AG20443 (cell line): ENCODE results near the gene CHRM4.

Source experiments
- DNase-seq: peaks from one replicate; pipeline ENCODE4 v3.0.0; 2012; ENCODE audit warnings: low spot score, mixed read lengths

Gene CHRM4

DNA sequence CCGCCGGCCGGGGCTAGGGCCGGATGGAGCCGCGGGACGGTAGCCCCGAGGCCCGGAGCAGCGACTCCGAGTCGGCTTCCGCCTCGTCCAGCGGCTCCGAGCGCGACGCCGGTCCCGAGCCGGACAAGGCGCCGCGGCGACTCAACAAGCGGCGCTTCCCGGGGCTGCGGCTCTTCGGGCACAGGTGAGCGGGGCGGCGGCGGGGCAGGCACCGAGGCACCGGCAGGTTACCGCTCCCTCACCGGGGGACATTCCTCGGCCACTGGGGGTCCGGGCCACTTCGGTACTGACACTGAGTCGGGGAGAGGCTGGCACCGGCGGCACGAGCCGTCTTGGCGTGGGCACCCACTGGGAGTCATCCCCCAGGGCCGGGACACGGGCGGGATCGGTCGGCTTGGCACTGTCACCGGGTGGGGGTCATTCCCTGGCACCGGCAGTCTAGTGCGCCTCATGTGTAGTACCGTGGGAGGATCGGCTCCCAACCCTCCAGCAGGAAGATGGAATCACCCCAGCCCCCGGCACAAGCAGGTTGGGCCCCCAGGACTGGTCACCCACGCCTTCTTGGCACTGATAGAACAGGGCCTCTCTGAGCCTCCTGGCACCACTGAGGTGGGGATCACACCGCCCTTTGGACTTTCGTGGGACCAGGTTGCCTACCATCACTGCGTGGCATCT is 43.8 kb downstream of the CHRM4 start:
- no peak for DNase-seq

DNA sequence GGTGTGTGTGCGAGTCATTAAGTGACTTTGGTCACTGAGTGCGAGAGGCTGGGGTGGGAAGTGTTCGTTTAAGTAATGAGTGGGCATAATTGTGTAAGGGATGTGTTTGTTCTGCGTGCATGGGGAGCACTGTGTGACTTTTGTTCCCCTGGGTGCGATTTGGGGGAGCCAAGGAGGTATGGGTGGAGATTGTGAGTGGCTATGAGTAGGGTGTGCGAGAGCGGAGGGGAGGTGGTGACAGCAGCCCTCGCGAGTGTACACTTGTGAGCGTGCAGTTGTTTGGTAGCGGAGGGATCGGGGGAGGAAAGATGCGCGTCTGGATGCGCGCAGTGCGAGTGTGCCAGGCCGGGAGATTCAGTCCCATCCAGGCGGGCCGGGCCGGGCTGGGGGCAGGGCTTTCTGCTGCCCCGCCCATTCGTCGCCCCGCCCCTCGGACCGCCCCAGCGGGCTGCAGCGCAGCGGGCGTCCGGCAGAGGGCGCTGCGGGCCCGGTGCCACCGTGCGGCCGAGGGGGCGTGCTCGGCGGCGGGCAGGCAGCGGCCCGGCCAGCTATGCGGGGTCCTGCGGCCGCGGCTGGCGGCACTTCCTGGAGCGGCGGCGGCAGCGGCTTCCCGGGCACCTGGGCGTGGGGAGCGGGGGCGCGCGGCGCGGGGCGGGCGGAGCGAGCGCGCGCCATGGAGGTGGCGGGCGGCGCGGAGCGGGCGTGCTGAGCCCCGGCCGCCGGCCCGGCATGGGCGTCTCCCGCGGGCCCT is 44.5 kb downstream of the CHRM4 start, which contains the start of gene DGKZ:
Gene DGKZ (plus strand): TSS at position 578 of the 751 bp plus-strand sequence. CDS start 197 bp downstream, outside the sequence.
- DNase-seq = peak; percentile 98

DNA sequence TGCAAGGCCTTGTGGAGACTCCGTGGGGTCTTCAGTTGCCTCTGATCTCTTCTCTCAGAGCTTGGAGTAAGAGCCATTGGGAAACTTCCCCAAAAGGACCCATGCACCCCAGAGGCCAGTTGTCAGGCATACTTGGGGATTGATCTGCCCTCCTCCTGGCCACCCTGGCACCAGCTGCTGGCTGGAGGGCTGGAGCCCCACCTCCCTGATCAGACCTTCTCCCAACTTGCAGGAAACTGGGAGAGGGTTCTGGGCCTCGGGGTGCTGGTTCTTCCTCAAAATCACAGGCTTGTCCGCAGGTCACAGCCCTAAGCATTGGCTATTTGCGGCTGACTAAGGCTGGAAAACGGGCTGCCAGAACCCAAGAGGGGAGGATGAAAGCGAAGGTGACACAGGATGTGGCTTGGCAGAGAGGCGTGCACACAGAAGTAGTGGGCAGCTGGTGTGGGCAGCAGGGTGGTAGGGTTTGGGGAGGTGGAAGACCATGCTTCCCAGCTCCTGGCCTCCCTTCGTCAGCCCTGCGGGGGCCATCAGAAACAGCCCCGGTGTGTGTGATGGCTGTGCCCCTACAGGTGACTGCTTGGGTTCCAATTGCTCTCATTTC is 45.6 kb downstream of the CHRM4 start:
- no peak for DNase-seq

DNA sequence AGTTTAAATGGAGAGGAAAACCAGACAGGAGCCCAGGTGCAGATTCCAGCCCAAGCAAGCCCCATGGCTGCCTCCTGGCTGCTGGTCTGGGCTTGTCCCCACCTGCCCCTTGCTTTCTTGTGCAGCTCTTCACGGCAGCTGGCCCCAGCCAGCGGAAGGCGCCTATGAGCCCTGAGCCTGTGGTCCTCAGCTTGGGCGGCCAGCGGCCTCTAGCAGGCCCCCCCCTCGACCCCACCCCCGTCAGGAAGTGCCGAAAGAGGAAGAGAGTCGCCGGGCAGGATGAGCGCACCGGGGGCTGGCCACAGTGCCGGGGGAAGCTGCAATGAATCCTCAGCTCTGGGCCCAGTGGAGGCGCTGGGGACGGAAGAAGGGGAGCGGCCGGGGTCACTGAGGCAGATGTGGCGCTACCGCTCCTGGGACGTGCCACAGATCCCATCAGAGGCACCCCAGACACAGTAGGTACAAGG is 46.4 kb downstream of the CHRM4 start:
- DNase-seq = no peak

DNA sequence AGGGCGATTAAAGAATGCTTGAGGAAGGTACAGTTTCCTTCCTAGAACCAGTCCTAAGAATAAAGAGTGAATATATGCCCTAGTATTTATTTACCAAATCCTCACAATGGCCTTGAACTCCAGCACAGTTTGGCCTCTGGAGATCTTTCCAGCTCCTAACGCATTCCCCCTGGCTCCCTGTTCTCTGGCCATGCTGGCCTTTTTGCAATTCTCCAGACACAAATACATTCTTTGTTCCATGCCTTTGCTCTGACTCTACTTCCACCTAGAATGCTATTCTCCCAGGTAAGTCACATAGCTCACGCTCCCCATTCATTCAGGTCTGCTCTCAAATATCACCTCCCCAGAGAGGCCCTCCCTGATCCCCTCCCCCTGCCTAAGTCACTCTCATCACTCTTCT is 48.1 kb downstream of the CHRM4 start:
- DNase-seq = no peak

DNA sequence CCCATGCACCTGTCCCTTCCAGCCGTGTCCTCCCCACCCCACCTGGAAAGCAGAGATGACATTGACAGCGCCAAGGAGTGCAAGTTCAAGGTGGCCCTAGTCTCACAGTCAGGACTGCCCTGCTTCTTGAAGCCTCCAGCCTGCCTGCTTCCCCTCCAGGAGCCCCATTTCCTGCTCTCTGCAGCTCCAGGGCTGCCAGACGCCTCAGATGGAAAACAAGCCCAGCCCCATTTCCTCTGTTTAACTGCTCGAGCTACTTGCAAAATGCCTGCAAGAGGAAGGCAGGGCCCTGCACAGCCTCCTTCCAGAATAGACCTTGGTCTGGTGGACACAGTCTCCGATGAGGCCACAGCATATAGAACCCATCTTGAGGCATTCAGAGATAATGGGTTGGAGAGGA is 49.3 kb downstream of the CHRM4 start:
- no peak for DNase-seq

DNA sequence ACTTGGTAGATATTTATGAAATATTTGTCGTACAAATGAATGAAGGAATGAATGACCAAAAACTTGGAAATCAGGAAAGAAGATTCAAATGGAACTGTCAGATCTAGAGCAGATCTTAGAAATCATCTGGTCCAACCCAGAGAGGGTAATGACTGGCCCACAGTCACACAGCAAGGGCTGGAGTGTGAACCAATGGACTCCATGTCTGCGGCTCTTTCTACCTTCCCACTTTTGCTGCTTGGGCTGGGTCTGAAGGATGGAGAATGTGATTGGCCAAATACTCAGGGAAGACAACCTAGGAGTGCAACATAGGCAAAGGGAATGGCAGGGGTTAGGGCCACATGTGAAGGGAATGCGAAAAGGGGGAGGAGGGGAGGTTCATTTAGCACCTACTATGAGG is 50.1 kb downstream of the CHRM4 start:
- DNase-seq = no peak

DNA sequence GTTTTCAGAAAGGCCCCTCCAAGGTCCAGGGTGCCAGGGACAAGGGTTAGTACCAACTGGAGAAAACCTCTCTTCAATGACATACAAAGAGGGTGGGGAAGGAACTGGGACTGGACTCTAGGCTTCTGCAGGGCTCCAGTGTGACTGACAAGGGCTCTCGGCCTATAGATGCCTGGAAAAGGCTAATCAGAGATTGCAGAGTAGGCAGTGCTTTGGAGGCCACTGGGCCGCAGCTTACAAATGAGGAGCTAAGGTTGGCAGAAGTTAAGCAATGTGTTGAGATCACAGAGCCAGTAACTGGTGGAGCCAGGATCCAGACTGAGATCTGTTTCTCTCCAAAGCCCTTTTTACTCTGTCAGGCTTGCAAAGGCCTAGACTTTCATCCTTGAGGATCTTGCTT is 51.8 kb downstream of the CHRM4 start:
- no peak for DNase-seq

DNA sequence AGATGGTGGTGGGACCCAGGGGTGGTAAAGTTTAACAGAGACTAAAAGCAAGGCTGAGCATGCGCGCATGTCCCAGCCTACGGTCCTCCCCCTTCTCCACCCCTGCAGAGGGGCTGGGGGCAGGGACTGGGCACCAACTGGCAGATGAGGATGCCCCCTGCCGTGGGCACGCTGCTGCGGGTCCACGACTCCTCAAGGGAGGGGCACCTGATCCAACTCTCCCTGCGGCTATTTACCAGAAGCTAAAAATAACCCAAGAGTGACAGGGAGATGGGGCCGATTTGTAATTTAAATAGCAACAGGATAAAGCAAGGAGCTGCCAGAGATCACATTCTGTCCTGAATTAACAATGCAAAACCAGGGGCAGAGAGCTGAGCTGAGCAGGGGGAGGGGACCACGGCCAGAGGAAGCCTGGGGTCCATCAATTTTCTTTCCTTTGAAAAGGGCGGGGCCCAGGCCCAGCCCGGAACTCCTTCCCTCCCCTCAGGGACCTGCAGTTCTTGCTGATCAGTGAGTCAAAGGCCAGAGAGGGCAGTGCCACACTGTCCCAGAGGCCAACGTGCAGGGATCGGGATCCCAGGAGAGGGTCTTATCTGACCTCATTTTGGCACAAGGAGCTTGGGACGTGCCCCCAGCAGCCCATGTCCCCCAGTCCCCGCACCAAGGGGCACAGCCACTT is 52.4 kb downstream of the CHRM4 start:
- peak; percentile 42 for DNase-seq

DNA sequence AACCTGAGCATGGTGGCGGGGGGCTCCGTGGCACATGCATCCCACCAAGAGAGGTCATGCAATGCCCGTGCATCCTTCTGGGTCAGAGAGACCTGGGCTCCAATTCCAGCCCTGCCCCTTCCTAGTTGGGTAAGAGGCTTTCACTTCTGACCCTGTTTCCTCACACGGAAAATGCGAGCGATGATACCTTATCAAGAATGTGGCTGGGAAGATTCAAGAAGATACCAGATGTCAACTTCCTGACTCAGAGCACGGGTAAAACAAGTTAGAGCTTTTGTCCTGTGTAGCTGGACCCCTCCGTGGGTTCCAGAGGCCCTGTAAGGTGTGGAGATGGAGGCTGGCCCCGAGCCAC is 53.0 kb downstream of the CHRM4 start:
- DNase-seq = no peak

DNA sequence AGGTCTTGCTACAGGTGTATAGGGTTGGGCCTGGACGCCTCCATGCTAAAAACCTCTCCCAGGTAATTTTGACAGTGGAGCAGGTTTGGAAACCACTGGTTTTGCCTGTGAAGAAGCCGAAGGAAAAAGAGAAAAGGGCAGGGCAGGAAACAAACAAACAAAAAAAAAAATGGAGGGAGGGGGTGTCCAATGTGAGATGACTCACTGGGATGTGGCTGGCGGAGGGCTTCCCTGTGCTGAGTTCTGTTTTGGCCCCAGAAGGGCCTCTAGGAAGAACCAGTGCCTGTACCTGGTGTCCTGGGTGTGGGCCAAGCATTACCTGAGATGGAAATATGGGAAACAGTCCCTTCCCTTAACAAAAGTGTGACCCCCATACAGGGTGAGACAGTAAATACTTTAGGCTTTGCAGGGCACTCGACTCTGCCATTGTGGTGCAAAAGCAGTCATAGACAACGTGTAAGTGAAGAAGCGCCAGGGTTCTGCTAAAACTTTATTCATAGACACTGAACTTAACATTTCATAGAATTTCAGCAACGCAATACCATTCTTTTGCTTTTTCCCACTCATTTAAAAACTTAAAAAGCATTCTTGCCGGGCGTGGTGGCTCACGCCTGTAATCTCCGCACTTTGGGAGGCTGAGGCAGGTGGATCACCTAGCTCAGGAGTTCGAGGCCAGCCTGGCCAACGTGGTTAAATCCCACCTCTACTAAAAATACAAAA is 53.8 kb downstream of the CHRM4 start:
- DNase-seq = no peak

DNA sequence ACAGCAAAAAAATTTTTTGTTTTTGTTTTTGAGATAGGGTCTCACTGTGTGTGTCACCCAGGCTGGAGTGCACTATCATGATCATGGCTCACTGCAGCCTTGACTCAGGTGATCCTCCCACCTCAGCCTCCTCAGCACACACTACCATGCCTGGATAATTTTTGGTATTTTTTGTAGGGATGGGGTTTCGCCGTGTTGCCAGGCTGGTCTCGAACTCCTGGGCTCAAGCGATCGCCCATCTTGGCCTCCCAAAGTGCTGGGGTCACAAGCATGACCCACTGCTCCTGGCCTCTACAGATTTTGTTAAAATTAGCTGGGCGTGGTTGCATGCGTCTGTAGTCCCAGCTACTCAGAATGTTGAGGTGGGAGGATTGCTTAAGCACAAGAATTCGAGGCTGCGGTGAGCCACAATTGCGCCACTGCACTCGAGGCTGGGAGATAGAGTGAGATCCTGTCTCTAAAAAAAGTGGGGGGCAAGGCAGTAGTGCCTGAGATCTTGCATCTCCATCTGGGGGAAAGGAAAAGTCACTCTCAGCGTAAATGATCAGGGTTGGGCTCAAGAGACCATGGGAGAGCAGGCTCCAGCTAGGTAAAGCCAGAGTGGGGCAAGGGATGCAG is 54.9 kb downstream of the CHRM4 start:
- no peak for DNase-seq

DNA sequence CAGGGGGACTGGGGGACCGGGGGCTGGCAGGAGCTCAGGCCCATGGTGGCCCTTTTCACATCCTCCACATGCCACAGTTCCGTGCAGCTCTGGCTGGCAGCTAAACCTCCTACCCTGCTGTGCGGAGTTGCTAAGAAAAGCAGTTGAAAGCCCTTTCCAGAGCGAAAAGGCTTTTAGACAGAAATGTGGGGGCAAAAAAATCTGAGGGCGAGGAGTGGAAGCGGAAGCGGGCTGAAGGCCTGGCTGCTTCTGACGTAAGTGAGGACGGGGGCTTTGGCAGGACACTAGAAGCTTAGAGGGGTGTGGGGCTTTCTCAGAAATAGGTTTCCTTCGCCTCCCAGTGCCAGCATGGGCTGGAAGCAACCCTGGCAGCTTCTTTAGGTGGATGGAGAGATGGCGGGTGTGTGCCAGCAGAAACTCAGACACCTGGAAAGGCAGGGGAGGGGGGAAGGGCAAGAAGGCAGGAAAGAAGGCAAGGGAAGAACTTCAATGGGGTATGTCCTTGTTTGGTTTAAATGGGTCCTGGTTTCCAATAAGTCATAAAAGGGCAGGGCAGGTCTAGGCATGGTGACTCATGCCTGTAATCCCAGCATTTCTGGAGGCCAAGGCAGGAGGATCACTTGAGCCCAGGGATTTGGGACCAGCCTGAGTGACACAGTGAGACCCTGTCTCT is 55.5 kb downstream of the CHRM4 start:
- no peak for DNase-seq

DNA sequence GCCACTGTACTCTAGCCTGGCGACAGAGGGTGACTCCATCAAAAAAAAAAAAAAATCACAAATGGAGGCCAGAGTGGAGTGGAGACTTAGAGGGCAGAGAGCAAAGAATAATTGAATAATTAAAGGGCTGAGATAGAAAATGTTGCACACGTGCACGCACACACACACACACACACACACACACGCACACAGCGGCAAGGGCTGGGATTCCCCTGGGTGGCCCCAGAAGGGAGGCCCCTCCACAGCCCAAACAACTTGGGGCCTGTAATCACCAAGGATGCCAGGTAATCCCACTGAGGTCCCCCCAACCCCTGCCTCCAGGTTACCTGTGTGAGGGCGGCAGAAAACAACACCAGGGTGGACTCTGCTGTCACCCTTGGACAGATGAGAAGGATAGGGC is 56.3 kb downstream of the CHRM4 start:
- DNase-seq = no peak

DNA sequence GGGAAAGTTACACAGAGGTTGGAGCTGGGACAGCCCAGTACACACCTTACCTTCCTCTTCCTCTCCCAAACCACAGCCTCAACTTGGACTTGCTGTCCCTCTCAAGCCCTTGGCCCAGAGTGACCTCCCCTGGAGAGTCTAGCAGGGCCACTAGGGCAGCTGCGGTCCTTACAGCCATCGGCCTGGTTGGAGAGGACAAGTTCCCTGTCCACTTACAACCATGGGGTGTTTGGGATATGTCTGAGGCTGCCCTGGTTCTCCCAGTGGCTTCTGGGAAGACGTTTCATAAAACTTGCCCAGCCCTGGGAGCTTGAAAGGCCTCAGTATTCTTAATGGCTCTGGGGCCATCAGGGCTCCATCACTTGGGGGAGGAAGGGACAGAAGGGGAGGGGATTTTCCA is 57.4 kb downstream of the CHRM4 start:
- no peak for DNase-seq
